Endothelial cell of umbilical vein (primary cell): Measurements from ENCODE around the gene ARRDC1. TPM values are rescaled to one million over a fixed set of nuclear protein-coding genes. Genes with fewer than 3 reads are reported as not detected.
A peak's percentile ranks its signal among the peaks of the same experiment; 100 is the strongest.

ENCODE experiments used
- BruUV-seq: library from RNA; stranded (reverse); fragments of 400-500 nt; replicated peaks from 2 replicates; lab custom pipeline; 2021; lab: Mats Ljungman, UMichigan
- CTCF ChIA-PET: fragments of 300-600, 350-600 bp; sonication (Branson Sonifier 250); formaldehyde crosslinking; loops from one replicate; lab custom pipeline; 2021; ENCODE audit warnings: antibody characterized with exemption, inconsistent platforms; lab: Charles Lee
- POLR2A ChIA-PET: fragments of 300-600, 350-600 bp; sonication (Branson Sonifier 250); formaldehyde crosslinking; loops from one replicate; lab custom pipeline; 2021; ENCODE audit warnings: antibody characterized with exemption, inconsistent platforms; lab: Charles Lee
- DNase-seq: peaks from one replicate; pipeline ENCODE4 v3.0.0-alpha.2; 2011; ENCODE audit warnings: low read depth, low spot score
- FAIRE-seq: peaks from 2 replicates; lab custom pipeline; 2011; peaks lifted over from hg19 to GRCh38; lab: Jason Lieb, UNC
- H2AFZ ChIP-seq: 2 replicates; pipeline ENCODE4 v1.6.0; 2012; ENCODE audit warnings: low read depth, low read length, control low read depth, inconsistent platforms
- H3K27ac ChIP-seq: 2 replicates; pipeline ENCODE4 v1.5.1; 2011; ENCODE audit warnings: low read depth, mild to moderate bottlenecking, control low read depth, low read length, moderate library complexity; ENCODE audit not compliant: insufficient read depth
- H3K27me3 ChIP-seq, 2 experiments: 2 replicates each; pipeline versions ENCODE4 v1.6.0 to v1.6.1; 2011; ENCODE audit warnings: low read length in 2 of 2, mixed read lengths in 1 of 2; ENCODE audit not compliant: control insufficient read depth in 2 of 2, insufficient read depth in 2 of 2
- H3K36me3 ChIP-seq, 2 experiments: 2 replicates in 1 of 2; 3 replicates in 1 of 2; pipeline ENCODE4 v1.5.1; 2011; ENCODE audit warnings: low read length in 2 of 2, mild to moderate bottlenecking in 1 of 2, moderate library complexity in 1 of 2; ENCODE audit not compliant: control insufficient read depth in 2 of 2, insufficient read depth in 2 of 2; ENCODE audit errors: extremely low read depth in 1 of 2
- H3K4me1 ChIP-seq: 3 replicates; pipeline ENCODE4 v1.5.1; 2011; ENCODE audit warnings: mild to moderate bottlenecking, low read length; ENCODE audit not compliant: control insufficient read depth, insufficient read depth; ENCODE audit errors: extremely low read depth
- H3K4me2 ChIP-seq: 2 replicates; pipeline ENCODE4 v1.6.1; 2011; ENCODE audit warnings: low read length, control low read depth, mixed read lengths; ENCODE audit not compliant: insufficient read depth
- H3K4me3 ChIP-seq, 3 experiments: fragments of 200-600 bp in 1 of 3; sonication (generic), shearing (Covaris generic) in 1 of 3; replicated peaks in 1 of 3; 2 replicates each; pipeline ENCODE4 v1.5.1; 2011 to 2016; ENCODE audit warnings: control low read depth in 3 of 3, low read length in 3 of 3, mild to moderate bottlenecking in 2 of 3, inconsistent platforms in 1 of 3, low read depth in 1 of 3, moderate library complexity in 1 of 3; ENCODE audit not compliant: insufficient read depth in 1 of 3
- H3K79me2 ChIP-seq: 2 replicates; pipeline ENCODE4 v1.6.0; 2012; ENCODE audit warnings: low read length, inconsistent platforms; ENCODE audit not compliant: control insufficient read depth, insufficient read depth
- H3K9ac ChIP-seq: replicated peaks from 2 replicates; pipeline ENCODE3; 2011; ENCODE audit warnings: low read length, control low read depth; ENCODE audit not compliant: insufficient read depth; ENCODE audit errors: extremely low read depth
- H3K9me1 ChIP-seq: replicated peaks from 3 replicates; pipeline ENCODE4 v1.6.0; 2011; ENCODE audit warnings: mild to moderate bottlenecking, low read length; ENCODE audit not compliant: control insufficient read depth, insufficient read depth; ENCODE audit errors: extremely low read depth
- H3K9me3 ChIP-seq: replicated peaks from 2 replicates; pipeline ENCODE4 v1.5.1; 2012; ENCODE audit warnings: low read length, inconsistent platforms; ENCODE audit not compliant: control insufficient read depth, insufficient read depth
- H4K20me1 ChIP-seq: replicated peaks from 2 replicates; pipeline ENCODE3; 2011; ENCODE audit warnings: mild to moderate bottlenecking, low read length; ENCODE audit not compliant: control insufficient read depth, insufficient read depth; ENCODE audit errors: extremely low read depth
- EZH2 ChIP-seq: IDR thresholded peaks from 2 replicates; pipeline ENCODE4 v1.6.1; 2012; ENCODE audit warnings: borderline replicate concordance, low read depth, mild to moderate bottlenecking, moderate library complexity, low read length, inconsistent platforms; ENCODE audit not compliant: severe bottlenecking
- FOS ChIP-seq: IDR thresholded peaks from 2 replicates; pipeline ENCODE4 v1.6.1; 2011; ENCODE audit warnings: mild to moderate bottlenecking, low read length, moderate library complexity, borderline replicate concordance; ENCODE audit not compliant: insufficient read depth
- GATA2 ChIP-seq: IDR thresholded peaks from 2 replicates; pipeline ENCODE4 v1.7.0; 2011; ENCODE audit warnings: low read depth, mild to moderate bottlenecking, moderate library complexity, mixed read lengths, low read length; ENCODE audit not compliant: insufficient read length, insufficient read depth
- JUN ChIP-seq: IDR thresholded peaks from 2 replicates; pipeline ENCODE4 v1.6.1; 2011; ENCODE audit warnings: borderline replicate concordance, low read depth; ENCODE audit not compliant: insufficient read length, insufficient read depth
- MYC ChIP-seq: IDR thresholded peaks from one replicate; pipeline ENCODE4 v1.6.1; 2011; ENCODE audit warnings: mild to moderate bottlenecking, low read depth, low read length
- POLR2A ChIP-seq: IDR thresholded peaks from 2 replicates; pipeline ENCODE4 v1.6.1; 2012; ENCODE audit warnings: low read depth, mild to moderate bottlenecking, control low read depth, low read length
- POLR2AphosphoS5 ChIP-seq: IDR thresholded peaks from 2 replicates; pipeline ENCODE4 v1.6.1; 2012; ENCODE audit warnings: low read depth, mild to moderate bottlenecking, control low read depth, low read length, moderate library complexity; ENCODE audit not compliant: insufficient read depth
- dilution Hi-C: fragments of 300-500 bp; cut with MboI; formaldehyde crosslinking; loops from one replicate; pipeline ENCODE4 v1.15.0; 2019; ENCODE audit warnings: low sequenced_read_pairs; ENCODE audit not compliant: extremely low pct_ligation_motif_present
- intact Hi-C: fragments of 100-400 bp; cut with micrococcal nuclease; formaldehyde crosslinking; loops from one replicate; pipeline ENCODE4 v1.10.0; 2022
- polyA plus RNA-seq, 4 experiments: library from polyadenylated mRNA; depleted of rRNA in 3 of 4; stranded (reverse) in 3 of 4; unstranded in 1 of 4; fragments of >200 nt; gene quantifications; 2 replicates each; pipeline versions ENCODE4 v1.2.1 to v1.2.3, GENCODE V29; 2011 to 2012; ENCODE audit warnings: missing spikeins in 1 of 4
- total RNA-seq: library from RNA; stranded (reverse); gene quantifications from 2 replicates; pipeline ENCODE4 v1.2.3, GENCODE V29; 2021
- TF ChIP-seq, protein P1 (sequence below): IDR thresholded peaks from 2 replicates; pipeline ENCODE4 v1.6.1; 2011; ENCODE audit not compliant: insufficient read depth, insufficient read length
- TF ChIP-seq, protein P2 (sequence below), 2 donors: IDR thresholded peaks; 1 replicate in 1 of 2; 2 replicates in 1 of 2; pipeline ENCODE4 v1.5.1; 2011; ENCODE audit warnings: low read length in 2 of 2, mild to moderate bottlenecking in 2 of 2, moderate library complexity in 2 of 2, control low read depth in 1 of 2, inconsistent platforms in 1 of 2, low read depth in 1 of 2; ENCODE audit not compliant: insufficient read depth in 1 of 2; ENCODE audit errors: extremely low read depth in 1 of 2

ARRDC1 gene
- total and polyA plus RNA-seq, 2 donors (not counting 3 experiments of a cell fraction or from before 2014, with no cell fraction given) = 22.5 to 51.0 TPM

DNA sequence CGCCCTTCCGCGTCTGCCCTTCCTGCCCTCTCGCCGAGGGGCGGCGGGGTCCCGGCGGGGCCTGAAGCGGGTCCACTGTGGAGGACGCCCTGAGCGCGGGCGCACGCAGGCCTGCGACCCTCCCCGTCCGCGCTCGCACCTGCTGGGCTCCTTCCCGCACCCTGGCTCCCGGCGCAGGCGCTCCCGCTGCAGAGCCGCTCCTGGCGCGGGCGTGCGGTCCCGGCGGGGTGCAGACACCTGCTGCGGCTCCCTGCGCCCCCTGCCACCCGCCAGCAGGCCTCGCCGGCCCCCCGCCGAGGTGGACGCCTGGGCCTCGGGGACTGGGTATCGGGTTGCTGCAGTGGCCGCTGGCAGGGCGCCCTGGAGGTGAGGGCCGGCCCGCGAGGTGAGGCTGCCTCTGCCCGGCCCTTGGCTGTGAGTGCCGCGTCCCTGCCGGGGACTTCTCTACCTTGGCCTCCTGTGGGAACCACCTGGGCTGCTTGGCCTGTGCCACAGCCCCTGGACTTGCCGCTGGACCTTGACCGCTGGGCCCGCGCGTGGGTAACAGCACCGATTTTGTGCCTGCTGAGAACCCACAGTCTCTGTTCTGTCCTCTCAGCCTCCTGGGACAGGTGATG is 627 bp downstream of the ARRDC1 start:
- ChIA-PET CTCF (no interaction called here), POLR2A (no interaction called here)
- TF ChIP-seq EZH2 (no peak), JUN (no peak), MYC (no peak)
- Histone ChIP-seq H3K79me2 (no peaks in the 10 kb centered on the region), H3K4me3 (peak overlapping the region; percentile 34 to 89 (median 62)), H3K9me3 (no peaks in the 10 kb centered on the region), H3K4me1 (peaks cover 5% of the 10 kb centered on the region), H3K9ac (peak overlapping the region; percentile 66), H3K27me3 (no peaks in the 10 kb centered on the region), H3K27ac (no peak overlapping the region), H3K9me1 (no peaks in the 10 kb centered on the region), H4K20me1 (no peaks in the 10 kb centered on the region), H3K36me3 (no peaks in the 10 kb centered on the region), H2AFZ (peak overlapping the region; percentile 94), H3K4me2 (peak overlapping the region; percentile 68)
- dilution Hi-C loops (no loop called here), intact Hi-C loops (no loop called here)
- no TSS peak for BruUV-seq
- DNase-seq = no peak
- peak; percentile 38 for FAIRE-seq

DNA sequence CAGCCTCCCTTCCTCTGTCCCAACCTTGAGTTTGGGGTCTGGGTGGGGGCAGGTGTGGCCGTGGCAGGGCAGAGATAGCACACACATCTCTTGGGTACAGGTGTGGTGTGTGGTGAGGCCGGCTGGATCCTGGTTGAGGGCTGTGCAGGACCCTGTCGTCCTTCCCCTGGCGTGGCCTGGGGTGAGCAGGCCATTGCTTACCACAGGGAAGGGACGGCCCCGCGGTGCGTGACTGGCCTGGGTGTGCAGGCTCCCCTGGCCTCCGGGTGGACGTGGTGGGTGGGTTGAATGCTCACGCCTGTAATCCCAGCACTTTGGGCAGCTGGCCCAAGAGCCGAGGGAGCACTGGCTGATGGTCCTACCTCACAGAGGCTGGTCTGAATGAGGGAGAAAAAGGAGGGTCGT is 1.2 kb downstream of the ARRDC1 start:
- FAIRE-seq = no peak
- CTCF ChIA-PET = no interaction called here
- no peaks in the 10 kb centered on the region for H3K9me3 ChIP-seq
- H3K9ac ChIP-seq = no peak overlapping the region
- DNase-seq = no peak
- H3K4me1 ChIP-seq = peaks cover 5% of the 10 kb centered on the region
- no peaks in the 10 kb centered on the region for H3K27me3 ChIP-seq
- H3K9me1 ChIP-seq = no peaks in the 10 kb centered on the region
- no peak overlapping the region for H2AFZ ChIP-seq
- POLR2A ChIA-PET = no interaction called here
- H3K27ac ChIP-seq = no peak overlapping the region
- H3K4me2 ChIP-seq = no peak overlapping the region
- BruUV-seq = no TSS peak
- TF ChIP-seq JUN (no peak), POLR2A (no peak), MYC (no peak), FOS (no peak), POLR2AphosphoS5 (no peak), GATA2 (no peak), EZH2 (no peak)
- TF ChIP-seq, protein P1, sequence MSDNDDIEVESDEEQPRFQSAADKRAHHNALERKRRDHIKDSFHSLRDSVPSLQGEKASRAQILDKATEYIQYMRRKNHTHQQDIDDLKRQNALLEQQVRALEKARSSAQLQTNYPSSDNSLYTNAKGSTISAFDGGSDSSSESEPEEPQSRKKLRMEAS = no peak
- TF ChIP-seq, protein P2, sequence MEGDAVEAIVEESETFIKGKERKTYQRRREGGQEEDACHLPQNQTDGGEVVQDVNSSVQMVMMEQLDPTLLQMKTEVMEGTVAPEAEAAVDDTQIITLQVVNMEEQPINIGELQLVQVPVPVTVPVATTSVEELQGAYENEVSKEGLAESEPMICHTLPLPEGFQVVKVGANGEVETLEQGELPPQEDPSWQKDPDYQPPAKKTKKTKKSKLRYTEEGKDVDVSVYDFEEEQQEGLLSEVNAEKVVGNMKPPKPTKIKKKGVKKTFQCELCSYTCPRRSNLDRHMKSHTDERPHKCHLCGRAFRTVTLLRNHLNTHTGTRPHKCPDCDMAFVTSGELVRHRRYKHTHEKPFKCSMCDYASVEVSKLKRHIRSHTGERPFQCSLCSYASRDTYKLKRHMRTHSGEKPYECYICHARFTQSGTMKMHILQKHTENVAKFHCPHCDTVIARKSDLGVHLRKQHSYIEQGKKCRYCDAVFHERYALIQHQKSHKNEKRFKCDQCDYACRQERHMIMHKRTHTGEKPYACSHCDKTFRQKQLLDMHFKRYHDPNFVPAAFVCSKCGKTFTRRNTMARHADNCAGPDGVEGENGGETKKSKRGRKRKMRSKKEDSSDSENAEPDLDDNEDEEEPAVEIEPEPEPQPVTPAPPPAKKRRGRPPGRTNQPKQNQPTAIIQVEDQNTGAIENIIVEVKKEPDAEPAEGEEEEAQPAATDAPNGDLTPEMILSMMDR (IDR thresholded peaks at IDR 0.05; ENCODE audit: extremely low read depth in 1 of 2, insufficient read depth in 1 of 2, low read depth in 1 of 2, low read length in 2 of 2) = no peak
- no peaks in the 10 kb centered on the region for H4K20me1 ChIP-seq
- no peak overlapping the region for H3K4me3 ChIP-seq
- no peaks in the 10 kb centered on the region for H3K79me2 ChIP-seq
- intact Hi-C loops = no loop called here
- dilution Hi-C loops = no loop called here
- no peaks in the 10 kb centered on the region for H3K36me3 ChIP-seq
